HFFc6 (cell line): Measurements from ENCODE around the gene KIF12. TPM values are rescaled to one million over a fixed set of nuclear protein-coding genes. Genes with fewer than 3 reads are reported as not detected.

Source experiments
- DNase-seq: peaks from one replicate; pipeline ENCODE4 v3.0.0-alpha.2; 2018
- H3K27ac Mint-ChIP-seq: 2 replicates; pipeline ENCODE4 v1.8.0; 2020; ENCODE audit warnings: mild to moderate bottlenecking, mixed read lengths
- H3K27me3 Mint-ChIP-seq: 2 replicates; pipeline ENCODE4 v1.8.0; 2021; ENCODE audit warnings: mild to moderate bottlenecking, moderate library complexity, mixed read lengths; ENCODE audit not compliant: insufficient read depth
- H3K36me3 Mint-ChIP-seq: 2 replicates; pipeline ENCODE4 v1.8.0; 2021; ENCODE audit warnings: low read depth, mixed read lengths
- H3K4me1 Mint-ChIP-seq: 2 replicates; pipeline ENCODE4 v1.8.0; 2020; ENCODE audit warnings: low read depth, mixed read lengths
- H3K4me3 Mint-ChIP-seq: 2 replicates; pipeline ENCODE4 v1.8.0; 2020; ENCODE audit warnings: mild to moderate bottlenecking, moderate library complexity, mixed read lengths
- H3K9me3 Mint-ChIP-seq: 2 replicates; pipeline ENCODE4 v1.8.0; 2020; ENCODE audit warnings: mild to moderate bottlenecking, mixed read lengths
- CTCF ChIP-seq: fragments of 200-600 bp; sonication (generic); IDR thresholded peaks from 2 replicates; pipeline ENCODE4 v1.5.0; 2021; ENCODE audit warnings: antibody characterized with exemption, mild to moderate bottlenecking
- total RNA-seq, 6 experiments: library from RNA; stranded (reverse); fragmentation: NEBNext Ultra II Directional; extraction: Animal tissue kit (Norgen Biotek cat#: 25700); gene quantifications; 2 replicates in 1 of 6; 3 replicates in 5 of 6; pipeline ENCODE4 v1.2.3, GENCODE V29; 2021

The KIF12 gene
- total RNA-seq, 6 experiments from 2014 or later: not detected

GRCh38 chr9:114112778-114113584 is 13.9 kb upstream of the KIF12 start:
- H3K36me3 Mint-ChIP-seq: no peaks in the 10 kb centered on the region
- no peaks in the 10 kb centered on the region for H3K9me3 Mint-ChIP-seq
- H3K27me3 Mint-ChIP-seq: peaks cover 14% of the 10 kb centered on the region
- H3K4me1 Mint-ChIP-seq: peaks cover 47% of the 10 kb centered on the region
- H3K4me3 Mint-ChIP-seq: peak overlapping the region; percentile 28; the same call in 1 of the 2 replicates
- peak; percentile 61 for DNase-seq
- H3K27ac Mint-ChIP-seq: no peak overlapping the region
- TF ChIP-seq CTCF: no peak

- DNase-seq: no peak
- Mint-ChIP-seq H3K36me3 (no peaks in the 10 kb centered on the region), H3K4me1 (peaks cover 47% of the 10 kb centered on the region), H3K9me3 (no peaks in the 10 kb centered on the region), H3K27me3 (peaks cover 8% of the 10 kb centered on the region), H3K27ac (no peak overlapping the region), H3K4me3 (no peak overlapping the region)
- no peak for TF ChIP-seq CTCF
Observed at GRCh38 chr9:114112325-114112724, 13.2 kb upstream of the KIF12 start.

GRCh38 chr9:114110180-114110579 is 11.1 kb upstream of the KIF12 start:
- Mint-ChIP-seq H3K36me3 (no peaks in the 10 kb centered on the region), H3K27me3 (peaks cover 3% of the 10 kb centered on the region; the same call in 1 of the 2 replicates)

GRCh38 chr9:114109124-114109523 is 10.0 kb upstream of the KIF12 start:
- Mint-ChIP-seq H3K9me3 (no peaks in the 10 kb centered on the region), H3K27me3 (peaks cover 3% of the 10 kb centered on the region; the same call in 1 of the 2 replicates), H3K4me3 (no peak overlapping the region), H3K4me1 (peaks cover 44% of the 10 kb centered on the region), H3K36me3 (no peaks in the 10 kb centered on the region), H3K27ac (no peak overlapping the region)
- DNase-seq: no peak
- no peak for TF ChIP-seq CTCF

More at GRCh38 chr9:114110180-114110579, 11.1 kb upstream of the KIF12 start:
- peaks cover 47% of the 10 kb centered on the region for H3K4me1 Mint-ChIP-seq
- peak; percentile 73 for DNase-seq
- no peaks in the 10 kb centered on the region for H3K9me3 Mint-ChIP-seq
- no peak overlapping the region for H3K27ac Mint-ChIP-seq
- no peak overlapping the region for H3K4me3 Mint-ChIP-seq
- no peak for TF ChIP-seq CTCF

GRCh38 chr9:114108016-114108833 is 9.1 kb upstream of the KIF12 start:
- H3K27ac Mint-ChIP-seq: no peak overlapping the region
- peak; percentile 95 for TF ChIP-seq CTCF
- DNase-seq: peak; percentile 64
- H3K36me3 Mint-ChIP-seq: no peaks in the 10 kb centered on the region
- H3K4me1 Mint-ChIP-seq: peaks cover 35% of the 10 kb centered on the region
- peaks cover 1% of the 10 kb centered on the region; the same call in 1 of the 2 replicates for H3K9me3 Mint-ChIP-seq
- H3K4me3 Mint-ChIP-seq: no peak overlapping the region
- peaks cover 3% of the 10 kb centered on the region; the same call in 1 of the 2 replicates for H3K27me3 Mint-ChIP-seq
